Measurements from ENCODE around the gene STX7. TPM values are rescaled to one million over a fixed set of nuclear protein-coding genes. Genes with fewer than 3 reads are reported as not detected.

STX7 gene
- total and polyA plus RNA-seq, 8 donors: 46.1 to 69.7 (median 58.7) TPM

- DNase-seq (peak in 1 of 4 donors; percentile 47), ATAC-seq (no peak)
- Histone ChIP-seq H3K4me1 (peaks cover 7 to 45% of the 10 kb centered on the region in 2 donors), H3K27me3 (no peaks in the 10 kb centered on the region), H3K4me3 (peak overlapping the region; percentile 93 to 95), H3K27ac (peak overlapping the region; percentile 92 to 98), H3K36me3 (peaks cover 0 to 10% of the 10 kb centered on the region in 2 donors), H3K9me3 (no peaks in the 10 kb centered on the region)
- intact Hi-C loops (cut with DNase I): no loop called here
- TF ChIP-seq CTCF (IDR thresholded peaks at IDR 0.05): no peak
Observed at GRCh38 chr6:132511210-132511830, 1.6 kb downstream of the STX7 start.

- DNase-seq: no peak
- H3K4me1 ChIP-seq: peaks cover 7 to 65% of the 10 kb centered on the region in 2 donors
- H3K27ac ChIP-seq: no peak overlapping the region
- no peak for ATAC-seq
- no peak for TF ChIP-seq CTCF (IDR thresholded peaks at IDR 0.05)
- peaks cover 0 to 26% of the 10 kb centered on the region in 2 donors for H3K36me3 ChIP-seq
- no peak overlapping the region for H3K4me3 ChIP-seq
- no peaks in the 10 kb centered on the region for H3K27me3 ChIP-seq
- H3K9me3 ChIP-seq: no peaks in the 10 kb centered on the region
- intact Hi-C loops (cut with DNase I): no loop called here
Observed at GRCh38 chr6:132506869-132507808, 5.8 kb downstream of the STX7 start.

GRCh38 chr6:132506461-132506860, 6.5 kb downstream of the STX7 start:
- ATAC-seq (no peak), DNase-seq (no peak)
- Histone ChIP-seq H3K36me3 (peaks cover 0 to 32% of the 10 kb centered on the region in 2 donors), H3K4me3 (no peak overlapping the region), H3K9me3 (no peaks in the 10 kb centered on the region), H3K27ac (no peak overlapping the region), H3K4me1 (peaks cover 6 to 59% of the 10 kb centered on the region in 2 donors), H3K27me3 (no peaks in the 10 kb centered on the region)
- no peak for TF ChIP-seq CTCF (IDR thresholded peaks at IDR 0.05)
- intact Hi-C loops (cut with DNase I): no loop called here

GRCh38 chr6:132505158-132505557, 7.8 kb downstream of the STX7 start:
- TF ChIP-seq CTCF (IDR thresholded peaks at IDR 0.05): no peak
- no peak overlapping the region for H3K27ac ChIP-seq
- ATAC-seq (no peak), DNase-seq (no peak)
- peaks cover 0 to 45% of the 10 kb centered on the region in 2 donors for H3K36me3 ChIP-seq
- no peaks in the 10 kb centered on the region for H3K9me3 ChIP-seq
- peaks cover 4 to 59% of the 10 kb centered on the region in 2 donors for H3K4me1 ChIP-seq
- intact Hi-C loops (cut with DNase I): no loop called here
- no peaks in the 10 kb centered on the region for H3K27me3 ChIP-seq
- H3K4me3 ChIP-seq: no peak overlapping the region

- no peak for TF ChIP-seq CTCF (IDR thresholded peaks at IDR 0.05)
- Histone ChIP-seq H3K27ac (no peak overlapping the region), H3K27me3 (no peaks in the 10 kb centered on the region), H3K9me3 (no peaks in the 10 kb centered on the region), H3K36me3 (peaks cover 0 to 49% of the 10 kb centered on the region in 2 donors), H3K4me3 (no peak overlapping the region), H3K4me1 (peaks cover 5 to 59% of the 10 kb centered on the region in 2 donors)
- intact Hi-C loops (cut with DNase I): no loop called here
- peak; percentile 22 for ATAC-seq
- DNase-seq: no peak
Observed at GRCh38 chr6:132504757-132505156, 8.2 kb downstream of the STX7 start.

All from left lung (tissue), 10 donors.